PFSK-1 (cell line): ENCODE measurements around the gene FADS1.

Experiments
- POLR2AphosphoS5 ChIP-seq: IDR thresholded peaks from 2 replicates; pipeline ENCODE4 v1.6.1; 2012; ENCODE audit warnings: low read depth, mild to moderate bottlenecking, control low read depth, low read length, moderate library complexity
- SIN3A ChIP-seq: IDR thresholded peaks from 2 replicates; pipeline ENCODE4 v1.6.1; 2012; ENCODE audit warnings: mild to moderate bottlenecking, low read length, moderate library complexity, borderline replicate concordance; ENCODE audit not compliant: insufficient read depth
- TF ChIP-seq, protein P1 (sequence below), 2 experiments: IDR thresholded peaks; 2 replicates each; pipeline versions ENCODE4 v1.6.1 to v1.8.0; 2011 to 2012; ENCODE audit warnings: low read depth in 2 of 2, low read length in 2 of 2, control low read depth in 1 of 2, inconsistent platforms in 1 of 2, mild to moderate bottlenecking in 1 of 2, moderate library complexity in 1 of 2; ENCODE audit not compliant: insufficient read depth in 1 of 2

DNA sequence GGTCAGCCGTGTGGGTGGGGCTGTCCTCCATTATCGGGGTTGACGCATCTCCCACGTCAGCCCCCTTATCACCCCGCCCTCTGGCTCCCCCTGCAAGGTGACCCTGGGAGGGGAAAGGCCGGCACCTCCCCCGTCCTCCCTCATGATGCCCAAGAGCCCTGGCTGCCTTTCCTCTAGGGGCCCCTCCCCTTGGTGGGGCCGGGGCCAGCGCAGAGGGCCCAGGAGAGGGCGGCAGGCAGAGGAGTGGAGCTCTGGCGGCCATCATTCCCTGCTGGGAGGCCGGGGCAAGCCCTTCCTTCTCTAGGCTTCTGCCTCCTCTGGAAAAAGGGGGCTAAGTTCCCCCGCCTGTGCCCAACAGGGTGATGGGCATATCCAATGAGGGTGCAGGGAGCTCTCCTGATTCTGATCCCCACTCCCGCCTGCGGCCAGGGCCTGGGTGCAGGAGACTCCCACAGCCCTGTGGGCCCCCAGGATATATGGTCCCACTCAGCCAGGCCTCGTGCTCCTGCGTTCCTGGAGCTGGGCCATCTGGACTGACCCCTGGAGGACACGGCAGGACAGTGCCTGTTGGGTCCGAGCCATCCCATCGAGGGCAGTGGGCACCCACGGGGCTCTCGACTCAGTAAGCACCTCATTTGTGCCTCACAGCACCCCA lies 52.1 kb downstream of the FADS1 start:
- TF ChIP-seq SIN3A = no peak
- no peak for TF ChIP-seq POLR2AphosphoS5
- TF ChIP-seq, protein P1, sequence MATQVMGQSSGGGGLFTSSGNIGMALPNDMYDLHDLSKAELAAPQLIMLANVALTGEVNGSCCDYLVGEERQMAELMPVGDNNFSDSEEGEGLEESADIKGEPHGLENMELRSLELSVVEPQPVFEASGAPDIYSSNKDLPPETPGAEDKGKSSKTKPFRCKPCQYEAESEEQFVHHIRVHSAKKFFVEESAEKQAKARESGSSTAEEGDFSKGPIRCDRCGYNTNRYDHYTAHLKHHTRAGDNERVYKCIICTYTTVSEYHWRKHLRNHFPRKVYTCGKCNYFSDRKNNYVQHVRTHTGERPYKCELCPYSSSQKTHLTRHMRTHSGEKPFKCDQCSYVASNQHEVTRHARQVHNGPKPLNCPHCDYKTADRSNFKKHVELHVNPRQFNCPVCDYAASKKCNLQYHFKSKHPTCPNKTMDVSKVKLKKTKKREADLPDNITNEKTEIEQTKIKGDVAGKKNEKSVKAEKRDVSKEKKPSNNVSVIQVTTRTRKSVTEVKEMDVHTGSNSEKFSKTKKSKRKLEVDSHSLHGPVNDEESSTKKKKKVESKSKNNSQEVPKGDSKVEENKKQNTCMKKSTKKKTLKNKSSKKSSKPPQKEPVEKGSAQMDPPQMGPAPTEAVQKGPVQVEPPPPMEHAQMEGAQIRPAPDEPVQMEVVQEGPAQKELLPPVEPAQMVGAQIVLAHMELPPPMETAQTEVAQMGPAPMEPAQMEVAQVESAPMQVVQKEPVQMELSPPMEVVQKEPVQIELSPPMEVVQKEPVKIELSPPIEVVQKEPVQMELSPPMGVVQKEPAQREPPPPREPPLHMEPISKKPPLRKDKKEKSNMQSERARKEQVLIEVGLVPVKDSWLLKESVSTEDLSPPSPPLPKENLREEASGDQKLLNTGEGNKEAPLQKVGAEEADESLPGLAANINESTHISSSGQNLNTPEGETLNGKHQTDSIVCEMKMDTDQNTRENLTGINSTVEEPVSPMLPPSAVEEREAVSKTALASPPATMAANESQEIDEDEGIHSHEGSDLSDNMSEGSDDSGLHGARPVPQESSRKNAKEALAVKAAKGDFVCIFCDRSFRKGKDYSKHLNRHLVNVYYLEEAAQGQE (IDR thresholded peaks at IDR 0.05; ENCODE audit: insufficient read depth in 1 of 2, low read depth in 2 of 2, low read length in 2 of 2) = no peak
